C4-2B (cell line): Measurements from ENCODE around the gene TDRD5.
"Not testable (repeated sequence)": the region's sequence is repeated elsewhere in the genome, so short reads cannot be mapped to it uniquely, and the experiment has no call there.

Source experiments
- H3K27ac ChIP-seq: fragments of 450-650 bp; 2 replicates; pipeline ENCODE4 v1.5.1; 2017
- CTCF ChIP-seq: fragments of 450-650 bp; conservative IDR thresholded peaks from 2 replicates; pipeline ENCODE4 v1.5.1; 2017; ENCODE audit warnings: mild to moderate bottlenecking
- ZFX ChIP-seq: fragments of 450-650 bp; IDR thresholded peaks from 2 replicates; pipeline ENCODE4 v1.6.1; 2017

Gene TDRD5

GRCh38 chr1:179677882-179678281 lies 86.2 kb downstream of the TDRD5 start:
- TF ChIP-seq ZFX (no peak), CTCF (no peak)
- H3K27ac ChIP-seq: no peak overlapping the region

DNA sequence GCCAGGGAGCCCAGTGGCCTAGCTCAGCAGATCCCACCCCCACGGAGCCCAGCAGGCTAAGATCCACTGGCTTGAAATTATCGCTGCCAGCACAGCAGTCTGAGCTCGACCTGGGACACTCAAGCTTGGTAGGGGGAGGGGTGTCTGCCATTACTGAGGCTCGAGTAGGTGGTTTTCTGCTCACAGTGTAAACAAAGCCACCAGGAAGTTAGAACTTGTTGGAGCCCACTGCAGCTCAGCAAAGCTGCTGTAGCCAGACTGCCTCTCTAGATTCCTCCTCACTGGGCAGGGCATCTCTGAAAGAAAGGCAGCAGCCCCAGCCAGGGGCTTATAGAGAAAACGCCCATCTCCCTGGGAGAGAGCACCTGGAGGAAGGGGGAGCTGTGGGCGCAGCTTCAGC lies 102.9 kb downstream of the TDRD5 start:
- H3K27ac ChIP-seq: not testable (repeated sequence)

- TF ChIP-seq CTCF: no peak
- no peak for TF ChIP-seq ZFX
- no peak overlapping the region for H3K27ac ChIP-seq
These were observed 111.4 kb downstream of the TDRD5 start for GRCh38 chr1:179702946-179703539.

GRCh38 chr1:179706339-179706941 lies 114.8 kb downstream of the TDRD5 start:
- TF ChIP-seq CTCF (peak; percentile 89), ZFX (no peak)
- no peak overlapping the region for H3K27ac ChIP-seq

DNA sequence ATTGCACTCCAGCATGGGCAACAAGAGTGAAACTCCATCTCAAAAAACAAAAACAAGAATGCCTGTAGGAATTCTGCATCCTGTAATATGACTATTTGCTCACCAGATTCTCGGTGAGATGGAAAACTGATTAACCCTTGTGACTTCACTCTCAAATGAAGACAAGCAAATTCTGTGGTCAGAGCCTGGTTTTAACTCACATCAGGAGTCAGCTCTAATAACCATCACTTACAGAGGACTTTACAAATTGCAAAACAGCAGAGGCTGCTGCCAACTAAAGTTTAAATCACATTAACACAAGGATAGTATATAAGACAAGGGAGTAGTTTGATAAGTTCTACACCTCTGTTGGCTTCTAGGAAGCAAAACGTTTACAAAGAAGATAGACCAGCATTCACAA lies 115.8 kb downstream of the TDRD5 start:
- H3K27ac ChIP-seq: no peak overlapping the region
- TF ChIP-seq CTCF: no peak
- TF ChIP-seq ZFX: no peak

GRCh38 chr1:179708434-179709195 lies 117.0 kb downstream of the TDRD5 start:
- H3K27ac ChIP-seq: no peak overlapping the region
- TF ChIP-seq ZFX (no peak), CTCF (no peak)

- TF ChIP-seq CTCF (no peak), ZFX (no peak)
- no peak overlapping the region for H3K27ac ChIP-seq
These were observed 118.3 kb downstream of the TDRD5 start for GRCh38 chr1:179709841-179710329.
